Measurements from ENCODE around the gene SPDYE18.
"Not testable (repeated sequence)": the region's sequence is repeated elsewhere in the genome, so short reads cannot be mapped to it uniquely, and the experiment has no call there.

Gene SPDYE18

GRCh38 chr7:77005461-77006057, 56.8 kb downstream of the SPDYE18 start:
- DNase-seq = not testable (repeated sequence)

- DNase-seq = not testable (repeated sequence)
These were observed 58.2 kb downstream of the SPDYE18 start for GRCh38 chr7:77004151-77004550.

DNA sequence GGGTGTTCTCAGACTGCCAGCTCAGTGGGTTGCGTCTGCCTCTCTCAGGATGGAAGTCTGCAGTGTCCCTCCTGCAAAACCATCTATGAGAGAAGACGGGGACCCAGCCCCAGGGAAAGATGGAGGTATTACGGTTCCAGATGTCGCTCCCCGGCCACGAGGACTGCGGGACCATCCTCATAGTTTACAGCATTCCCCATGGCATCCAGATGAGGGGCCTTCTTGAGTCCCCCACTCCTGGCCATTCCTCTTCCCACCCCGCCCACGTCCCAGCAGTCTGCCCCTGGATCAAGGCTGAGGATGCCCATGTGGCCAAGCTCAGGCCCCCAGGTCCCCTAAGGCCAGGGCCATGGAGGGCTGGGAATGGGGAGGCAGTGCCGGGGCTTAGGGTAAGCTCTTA, 59.1 kb downstream of the SPDYE18 start:
- not testable (repeated sequence) for DNase-seq

GRCh38 chr7:77002678-77003233, 59.6 kb downstream of the SPDYE18 start:
- not testable (repeated sequence) for DNase-seq

DNA sequence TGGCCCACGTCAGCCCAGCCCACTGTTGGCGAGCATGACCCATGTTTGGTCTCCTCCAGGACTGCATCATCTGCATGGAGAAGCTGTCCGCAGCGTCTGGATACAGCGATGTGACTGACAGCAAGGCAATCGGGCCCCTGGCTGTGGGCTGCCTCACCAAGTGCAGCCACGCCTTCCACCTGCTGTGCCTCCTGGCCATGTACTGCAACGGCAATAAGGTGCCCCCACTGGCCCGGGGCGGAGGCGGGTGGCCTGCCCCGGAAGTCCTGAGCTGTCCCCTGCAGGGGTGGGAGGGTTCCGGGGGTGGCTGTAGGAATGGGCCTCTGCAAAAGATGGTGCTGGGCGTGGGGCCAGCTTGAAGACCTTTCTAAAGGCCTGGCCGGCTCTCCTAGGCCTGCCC, 60.3 kb downstream of the SPDYE18 start:
- DNase-seq = not testable (repeated sequence)

Measured in DMS 273 treated with DMSO at 0.1 percent for 48 hours (cell line).